ENCODE measurements around the gene PHKG2.

GRCh38 chr16:30779596-30779995 lies 31.4 kb downstream of the PHKG2 start:
- no peak for TF ChIP-seq EZH2 (IDR thresholded peaks at IDR 0.05; ENCODE audit: low read length, unreplicated experiment)
- TF ChIP-seq, protein P1, sequence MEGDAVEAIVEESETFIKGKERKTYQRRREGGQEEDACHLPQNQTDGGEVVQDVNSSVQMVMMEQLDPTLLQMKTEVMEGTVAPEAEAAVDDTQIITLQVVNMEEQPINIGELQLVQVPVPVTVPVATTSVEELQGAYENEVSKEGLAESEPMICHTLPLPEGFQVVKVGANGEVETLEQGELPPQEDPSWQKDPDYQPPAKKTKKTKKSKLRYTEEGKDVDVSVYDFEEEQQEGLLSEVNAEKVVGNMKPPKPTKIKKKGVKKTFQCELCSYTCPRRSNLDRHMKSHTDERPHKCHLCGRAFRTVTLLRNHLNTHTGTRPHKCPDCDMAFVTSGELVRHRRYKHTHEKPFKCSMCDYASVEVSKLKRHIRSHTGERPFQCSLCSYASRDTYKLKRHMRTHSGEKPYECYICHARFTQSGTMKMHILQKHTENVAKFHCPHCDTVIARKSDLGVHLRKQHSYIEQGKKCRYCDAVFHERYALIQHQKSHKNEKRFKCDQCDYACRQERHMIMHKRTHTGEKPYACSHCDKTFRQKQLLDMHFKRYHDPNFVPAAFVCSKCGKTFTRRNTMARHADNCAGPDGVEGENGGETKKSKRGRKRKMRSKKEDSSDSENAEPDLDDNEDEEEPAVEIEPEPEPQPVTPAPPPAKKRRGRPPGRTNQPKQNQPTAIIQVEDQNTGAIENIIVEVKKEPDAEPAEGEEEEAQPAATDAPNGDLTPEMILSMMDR (conservative IDR thresholded peaks at IDR 0.05; ENCODE audit: low read depth, low read length) = no peak
